MCF 10A (cell line): ENCODE measurements around the gene TRIM71. TPM values are rescaled to one million over a fixed set of nuclear protein-coding genes. Genes with fewer than 3 reads are reported as not detected.

ENCODE experiments used
- BruUV-seq: library from RNA; stranded (reverse); fragments of 400-500 nt; replicated peaks from 2 replicates; lab custom pipeline; 2021; lab: Mats Ljungman, UMichigan
- CTCF ChIA-PET: fragments of 300-600 bp; sonication (Branson Sonifier 250); formaldehyde crosslinking; extraction: SDS; loops from one replicate; lab custom pipeline; 2021; ENCODE audit warnings: antibody characterized with exemption, inconsistent platforms; lab: Yijun Ruan, JAX
- POLR2A ChIA-PET: fragments of 300-600, 350-650 bp; sonication (Branson Sonifier 250); formaldehyde crosslinking; extraction: SDS; loops from one replicate; lab custom pipeline; 2020; ENCODE audit warnings: antibody characterized with exemption, inconsistent platforms; lab: Yijun Ruan, JAX
- DNase-seq: peaks from one replicate; pipeline ENCODE4 v3.0.0-alpha.2; 2018; ENCODE audit not compliant: unreplicated experiment
- H3K27ac Mint-ChIP-seq: one replicate; pipeline ENCODE4 v1.8.0; 2022; ENCODE audit warnings: mild to moderate bottlenecking, low read depth, mixed read lengths; ENCODE audit not compliant: unreplicated experiment
- H3K27me3 Mint-ChIP-seq: one replicate; pipeline ENCODE4 v1.8.0; 2022; ENCODE audit warnings: mixed read lengths; ENCODE audit not compliant: insufficient read depth, unreplicated experiment
- H3K36me3 Mint-ChIP-seq: one replicate; pipeline ENCODE4 v1.8.0; 2022; ENCODE audit warnings: mild to moderate bottlenecking, moderate library complexity, mixed read lengths; ENCODE audit not compliant: insufficient read depth, unreplicated experiment
- H3K4me1 Mint-ChIP-seq: one replicate; pipeline ENCODE4 v1.8.0; 2022; ENCODE audit warnings: mixed read lengths; ENCODE audit not compliant: insufficient read depth, unreplicated experiment
- H3K4me3 Mint-ChIP-seq: one replicate; pipeline ENCODE4 v1.8.0; 2022; ENCODE audit warnings: mild to moderate bottlenecking, moderate library complexity, mixed read lengths; ENCODE audit not compliant: unreplicated experiment
- H3K9me3 Mint-ChIP-seq: one replicate; pipeline ENCODE4 v1.8.0; 2022; ENCODE audit warnings: mixed read lengths; ENCODE audit not compliant: unreplicated experiment
- intact Hi-C: fragments of 100-400 bp; cut with micrococcal nuclease; formaldehyde crosslinking; loops from 2 replicates; pipeline ENCODE4 v1.14.1; 2022
- total RNA-seq: library from RNA; stranded (reverse); gene quantifications from 2 replicates; pipeline ENCODE4 v1.2.3, GENCODE V29; 2022
- TF ChIP-seq, protein P1 (sequence below): fragments of 200-600 bp; IDR thresholded peaks from one replicate; pipeline ENCODE4 v1.8.0; 2022; ENCODE audit warnings: antibody characterized with exemption, mild to moderate bottlenecking; ENCODE audit not compliant: unreplicated experiment

Gene TRIM71
- total RNA-seq, 1 experiment from 2014 or later = 0.05 TPM

- no peaks in the 10 kb centered on the region for H3K36me3 Mint-ChIP-seq
- intact Hi-C loops = no loop called here
- no TSS peak for BruUV-seq
Measured at GRCh38 chr3:32884591-32884990, 66.8 kb downstream of the TRIM71 start.

DNA sequence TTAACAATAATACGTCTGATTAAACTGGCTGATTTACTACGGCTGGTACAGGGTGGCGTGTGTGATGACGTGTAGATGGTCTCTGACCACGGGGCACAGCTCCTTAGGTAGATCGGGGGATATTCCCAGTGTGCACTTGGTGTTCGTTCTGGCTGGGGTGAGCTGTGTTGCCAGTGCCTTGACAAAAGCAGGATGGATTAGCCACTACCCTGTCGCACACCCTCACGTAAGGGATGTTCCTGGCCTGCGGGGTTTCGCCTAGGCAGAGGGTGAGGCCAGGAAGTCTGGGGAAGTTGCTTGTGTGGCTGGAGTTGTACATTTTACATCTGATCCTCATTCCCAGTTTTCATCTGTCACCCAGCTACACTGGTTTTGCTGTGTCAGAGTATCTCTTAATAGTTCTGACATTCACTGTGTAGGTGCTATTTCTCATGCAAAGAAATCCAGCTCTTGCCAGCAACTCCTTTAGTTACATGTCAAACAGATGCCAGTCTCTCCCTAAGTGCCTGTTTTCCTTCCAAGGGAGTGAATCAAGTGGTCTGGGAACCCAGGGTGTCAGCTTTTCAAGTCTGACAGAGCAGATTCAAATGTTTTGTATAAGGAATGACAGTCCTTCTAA lies 67.6 kb downstream of the TRIM71 start:
- Mint-ChIP-seq H3K4me3 (no peak overlapping the region), H3K36me3 (no peaks in the 10 kb centered on the region), H3K27ac (no peak overlapping the region), H3K9me3 (no peaks in the 10 kb centered on the region), H3K27me3 (no peaks in the 10 kb centered on the region), H3K4me1 (no peaks in the 10 kb centered on the region)
- intact Hi-C loops = no loop called here
- POLR2A ChIA-PET = interaction anchor here (0.9 to 2.1 kb wide), 4 partner anchors 8 to 18 kb away, joined by 3 to 6 read pairs (median 4); no protein-coding TSS in a partner anchor
- TF ChIP-seq, protein P1, sequence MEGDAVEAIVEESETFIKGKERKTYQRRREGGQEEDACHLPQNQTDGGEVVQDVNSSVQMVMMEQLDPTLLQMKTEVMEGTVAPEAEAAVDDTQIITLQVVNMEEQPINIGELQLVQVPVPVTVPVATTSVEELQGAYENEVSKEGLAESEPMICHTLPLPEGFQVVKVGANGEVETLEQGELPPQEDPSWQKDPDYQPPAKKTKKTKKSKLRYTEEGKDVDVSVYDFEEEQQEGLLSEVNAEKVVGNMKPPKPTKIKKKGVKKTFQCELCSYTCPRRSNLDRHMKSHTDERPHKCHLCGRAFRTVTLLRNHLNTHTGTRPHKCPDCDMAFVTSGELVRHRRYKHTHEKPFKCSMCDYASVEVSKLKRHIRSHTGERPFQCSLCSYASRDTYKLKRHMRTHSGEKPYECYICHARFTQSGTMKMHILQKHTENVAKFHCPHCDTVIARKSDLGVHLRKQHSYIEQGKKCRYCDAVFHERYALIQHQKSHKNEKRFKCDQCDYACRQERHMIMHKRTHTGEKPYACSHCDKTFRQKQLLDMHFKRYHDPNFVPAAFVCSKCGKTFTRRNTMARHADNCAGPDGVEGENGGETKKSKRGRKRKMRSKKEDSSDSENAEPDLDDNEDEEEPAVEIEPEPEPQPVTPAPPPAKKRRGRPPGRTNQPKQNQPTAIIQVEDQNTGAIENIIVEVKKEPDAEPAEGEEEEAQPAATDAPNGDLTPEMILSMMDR = no peak
- CTCF ChIA-PET = interaction anchor here (0.8 to 1.3 kb wide), 3 partner anchors 13 to 103 kb away, joined by 3 to 8 read pairs (median 4); no protein-coding TSS in a partner anchor
- BruUV-seq = no TSS peak
- no peak for DNase-seq

More at GRCh38 chr3:32884591-32884990, 66.8 kb downstream of the TRIM71 start:
- no peak for DNase-seq
- ChIA-PET CTCF (interaction anchor here (0.9 to 1.3 kb wide), 2 partner anchors 12 to 103 kb away, joined by 3 to 4 read pairs; no protein-coding TSS in a partner anchor), POLR2A (interaction anchor here (0.6 to 2.1 kb wide), 4 partner anchors 9 to 263 kb away, joined by 3 to 6 read pairs (median 4); no protein-coding TSS in a partner anchor)
- no peaks in the 10 kb centered on the region for H3K9me3 Mint-ChIP-seq
- TF ChIP-seq, protein P1 = no peak
- no peak overlapping the region for H3K4me3 Mint-ChIP-seq
- no peaks in the 10 kb centered on the region for H3K27me3 Mint-ChIP-seq
- no peak overlapping the region for H3K27ac Mint-ChIP-seq
- no peaks in the 10 kb centered on the region for H3K4me1 Mint-ChIP-seq

DNA sequence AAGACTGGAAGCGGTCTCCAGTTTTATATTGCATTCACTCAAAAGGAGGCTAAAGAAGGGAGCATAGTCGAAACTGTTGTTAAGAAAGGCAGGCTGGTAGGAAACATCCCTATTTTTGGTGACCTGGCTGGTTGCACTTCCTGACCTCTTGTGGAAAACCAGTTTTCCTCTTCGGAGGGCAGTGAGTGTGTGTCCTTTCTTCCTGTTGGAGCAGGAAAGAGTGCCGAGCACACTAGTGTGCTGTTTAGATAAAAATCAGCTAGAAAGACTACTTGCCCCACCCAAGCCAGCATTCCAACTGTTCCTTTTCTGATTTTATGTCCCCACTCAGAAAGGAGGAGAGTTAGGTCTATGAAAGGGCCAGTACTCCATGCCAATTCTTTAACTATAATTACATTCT lies 68.5 kb downstream of the TRIM71 start:
- BruUV-seq = no TSS peak
- Mint-ChIP-seq H3K27me3 (no peaks in the 10 kb centered on the region), H3K4me3 (no peak overlapping the region), H3K4me1 (no peaks in the 10 kb centered on the region), H3K36me3 (no peaks in the 10 kb centered on the region), H3K27ac (no peak overlapping the region), H3K9me3 (no peaks in the 10 kb centered on the region)
- TF ChIP-seq, protein P1 = no peak
- no peak for DNase-seq
- ChIA-PET CTCF (no interaction called here), POLR2A (interaction anchor here (0.6 to 2.1 kb wide), 3 partner anchors 9 to 138 kb away, joined by 3 to 6 read pairs (median 4); no protein-coding TSS in a partner anchor)
- intact Hi-C loops = no loop called here

- intact Hi-C loops = no loop called here
- DNase-seq = no peak
- Mint-ChIP-seq H3K4me3 (no peak overlapping the region), H3K27ac (no peak overlapping the region), H3K9me3 (no peaks in the 10 kb centered on the region), H3K27me3 (no peaks in the 10 kb centered on the region), H3K4me1 (no peaks in the 10 kb centered on the region), H3K36me3 (no peaks in the 10 kb centered on the region)
- TF ChIP-seq, protein P1 = no peak
- BruUV-seq = no TSS peak
- CTCF ChIA-PET = no interaction called here
- POLR2A ChIA-PET = interaction anchor here (0.7 to 0.9 kb wide), 2 partner anchors 14 to 200 kb away, joined by 3 to 4 read pairs; no protein-coding TSS in a partner anchor
Measured at GRCh38 chr3:32886911-32887310, 69.1 kb downstream of the TRIM71 start.
